Stimulated activated CD4-positive, alpha-beta T cell treated with anti-CD3 and anti-CD28 coated beads, TNF-alpha, amount 100 ng/mL, for 4 hours (primary cell): ENCODE data around the gene NEK4.

ENCODE experiments used
- DNase-seq, 3 experiments: peaks; one replicate each; pipeline ENCODE4 v3.0.0-alpha.2; 2020; ENCODE audit warnings: low read depth in 3 of 3

The NEK4 gene

GRCh38 chr3:52792961-52793695 lies 22.4 kb upstream of the NEK4 start:
- no peak for DNase-seq

- no peak for DNase-seq
These were observed 21.7 kb upstream of the NEK4 start for GRCh38 chr3:52792413-52792812.

DNA sequence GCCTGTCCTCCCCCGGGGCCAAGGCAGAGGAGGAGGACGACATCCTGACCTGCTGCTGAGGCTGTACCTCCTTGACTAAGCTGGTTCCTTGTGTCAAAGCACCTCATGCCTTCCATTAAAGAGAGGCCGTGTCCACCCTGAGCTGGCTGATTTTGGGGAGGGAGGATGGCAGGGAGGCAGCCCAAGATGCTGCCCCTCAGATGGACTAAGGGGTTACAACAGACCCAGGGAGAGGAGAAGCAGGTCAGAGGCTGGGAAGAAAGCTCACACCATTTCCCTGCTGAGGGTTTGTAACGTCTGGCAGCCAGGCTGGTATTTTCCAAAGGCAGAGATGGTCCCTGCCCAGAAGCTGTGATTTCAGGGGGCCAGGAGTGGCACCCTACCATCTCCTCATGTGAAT lies 21.2 kb upstream of the NEK4 start:
- DNase-seq = no peak

DNA sequence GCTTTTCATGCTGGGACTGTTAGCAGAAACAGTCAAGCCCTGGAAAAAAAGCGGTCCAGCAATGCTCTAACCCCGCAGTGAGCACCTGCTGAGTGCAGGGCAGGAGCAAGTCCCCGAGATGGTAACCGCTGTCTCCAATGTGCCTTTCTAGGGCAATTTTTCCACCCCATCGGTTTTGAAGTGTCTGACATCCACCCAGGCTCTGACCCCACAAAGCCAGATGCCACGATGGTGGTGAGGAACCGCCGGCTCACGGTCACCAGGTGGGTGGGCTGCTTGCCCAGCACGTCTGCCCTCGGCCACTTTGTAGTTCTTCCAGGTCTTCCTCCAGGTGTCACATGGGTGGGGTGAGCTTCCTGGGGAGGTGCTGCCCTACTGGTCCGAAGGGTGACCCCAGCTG lies 20.6 kb upstream of the NEK4 start:
- no peak for DNase-seq

DNA sequence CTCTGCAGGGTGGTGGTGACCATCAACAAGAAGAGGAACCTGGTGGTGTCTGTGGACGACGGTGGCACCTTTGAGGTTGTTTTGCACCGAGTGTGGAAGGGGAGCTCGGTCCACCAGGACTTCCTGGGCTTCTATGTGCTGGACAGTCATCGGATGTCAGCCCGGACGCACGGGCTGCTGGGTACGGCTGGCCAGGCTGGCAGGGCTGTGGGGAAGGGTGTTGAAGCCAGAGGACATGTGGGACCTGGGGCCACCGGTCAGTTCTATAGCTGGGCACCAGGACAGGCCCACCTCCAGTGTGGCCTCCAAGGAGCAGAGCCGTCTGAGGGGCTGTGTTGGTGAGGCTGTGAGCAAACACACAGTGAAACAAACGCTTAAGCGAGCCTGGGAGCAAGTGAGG lies 20.0 kb upstream of the NEK4 start:
- no peak for DNase-seq

- DNase-seq = no peak
These were observed 19.6 kb upstream of the NEK4 start for GRCh38 chr3:52790337-52790736.

- DNase-seq = no peak
These were observed 19.0 kb upstream of the NEK4 start for GRCh38 chr3:52789746-52790040.

GRCh38 chr3:52788890-52789745 lies 18.4 kb upstream of the NEK4 start:
- no peak for DNase-seq

DNA sequence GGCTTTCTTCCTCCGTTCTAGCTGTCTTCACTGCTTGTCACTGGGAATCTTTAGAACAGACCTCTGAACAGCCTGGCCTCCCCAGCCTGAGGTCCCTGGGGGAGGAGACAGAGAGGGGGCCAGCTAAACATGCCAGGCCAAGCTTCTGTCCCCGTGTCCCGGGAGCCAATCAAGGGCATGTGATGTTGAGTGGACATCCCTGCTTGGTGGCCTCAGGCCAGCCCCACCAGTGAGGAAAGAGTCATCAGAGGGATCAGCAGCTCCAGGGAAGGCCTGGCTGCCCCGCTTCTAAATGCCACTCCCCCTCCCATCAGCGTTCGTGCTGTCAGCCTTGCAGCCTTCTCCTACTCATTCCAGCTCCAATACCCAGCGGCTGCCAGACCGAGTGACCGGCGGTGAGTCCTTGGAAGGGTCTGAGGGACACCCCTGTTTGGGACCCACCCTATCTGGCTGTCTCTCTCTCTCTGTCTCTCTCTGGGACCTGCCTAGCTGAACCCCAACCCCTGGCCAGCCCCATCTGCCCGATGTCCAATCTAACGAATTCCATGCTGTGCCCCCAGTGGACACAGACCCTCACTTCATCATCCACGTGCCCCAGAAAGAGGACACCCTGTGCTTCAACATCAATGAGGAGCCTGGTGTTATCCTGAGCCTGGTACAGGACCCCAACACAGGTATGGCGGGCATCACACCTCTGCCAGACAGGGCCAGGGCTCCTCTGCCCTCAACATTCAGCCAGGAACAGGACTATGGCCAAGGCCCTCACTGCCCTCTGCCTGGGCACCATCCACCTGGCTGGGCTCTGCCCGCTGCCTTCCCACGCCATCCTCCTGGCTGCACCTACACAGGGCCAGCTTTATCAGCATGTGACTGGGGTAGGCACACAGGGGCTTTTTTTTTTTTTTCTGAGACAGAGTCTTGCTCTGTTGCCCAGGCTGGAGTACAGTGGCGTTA lies 17.2 kb upstream of the NEK4 start:
- DNase-seq = no peak

DNA sequence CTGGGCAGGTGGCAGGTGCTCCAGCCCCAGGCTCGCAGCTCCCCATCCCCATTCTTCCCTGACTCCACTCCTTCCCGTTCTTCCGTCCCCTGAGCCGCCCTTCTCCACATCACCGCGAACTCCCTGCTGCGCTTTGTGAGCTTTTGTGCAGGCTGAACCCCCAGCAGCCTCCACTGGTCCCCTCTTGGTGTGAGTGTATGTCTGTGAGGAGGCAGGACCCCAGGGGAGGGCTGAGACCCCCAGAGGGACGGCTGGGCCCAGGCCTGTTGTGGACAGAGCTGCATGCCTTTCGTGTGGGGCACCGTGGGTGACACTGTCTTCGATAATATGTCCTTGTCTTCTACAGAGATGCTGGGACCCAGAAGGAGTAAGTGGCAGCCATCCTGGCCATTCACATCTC lies 16.5 kb upstream of the NEK4 start:
- no peak for DNase-seq

DNA sequence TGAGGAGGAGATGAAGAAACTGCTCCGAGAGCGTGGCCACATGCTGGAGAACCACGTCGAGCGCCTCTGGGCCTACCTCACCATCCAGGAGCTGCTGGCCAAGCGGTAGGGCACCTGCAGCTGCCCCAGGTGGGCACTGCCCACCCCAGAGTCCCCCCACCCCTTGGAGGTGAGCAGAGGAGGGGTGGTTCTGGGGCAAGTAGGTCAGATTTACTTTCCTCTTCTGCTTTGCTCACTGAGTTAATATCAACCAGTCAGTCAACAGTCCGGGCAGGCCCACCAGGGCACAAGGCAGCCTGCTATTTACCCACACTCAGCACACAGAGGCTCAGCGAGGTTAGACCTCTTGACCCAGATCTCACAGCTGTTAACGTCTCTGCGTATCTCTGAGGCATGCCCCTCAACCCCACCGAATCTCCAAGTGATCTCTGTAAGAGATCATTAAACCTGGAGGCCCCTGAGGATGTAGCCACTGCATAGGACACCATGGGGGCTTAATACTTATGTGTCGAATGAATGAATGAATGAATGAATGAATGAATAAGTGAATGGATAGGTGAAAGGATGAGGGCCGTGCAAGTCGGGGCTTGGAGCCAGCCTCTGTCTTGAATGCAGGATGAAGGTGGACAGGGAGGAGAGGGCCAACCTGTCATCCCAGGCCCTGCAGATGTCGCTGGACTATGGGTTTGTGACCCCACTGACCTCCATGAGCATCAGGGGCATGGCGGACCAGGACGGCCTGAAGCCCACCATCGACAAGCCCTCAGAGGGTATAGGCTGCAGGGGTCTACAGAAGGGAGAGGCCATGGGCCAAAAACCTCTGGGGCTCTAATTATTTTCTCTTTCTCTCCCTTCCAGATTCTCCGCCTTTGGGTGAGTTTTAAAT lies 15.8 kb upstream of the NEK4 start:
- no peak for DNase-seq

GRCh38 chr3:52784931-52785590 lies 14.3 kb upstream of the NEK4 start:
- DNase-seq = no peak

DNA sequence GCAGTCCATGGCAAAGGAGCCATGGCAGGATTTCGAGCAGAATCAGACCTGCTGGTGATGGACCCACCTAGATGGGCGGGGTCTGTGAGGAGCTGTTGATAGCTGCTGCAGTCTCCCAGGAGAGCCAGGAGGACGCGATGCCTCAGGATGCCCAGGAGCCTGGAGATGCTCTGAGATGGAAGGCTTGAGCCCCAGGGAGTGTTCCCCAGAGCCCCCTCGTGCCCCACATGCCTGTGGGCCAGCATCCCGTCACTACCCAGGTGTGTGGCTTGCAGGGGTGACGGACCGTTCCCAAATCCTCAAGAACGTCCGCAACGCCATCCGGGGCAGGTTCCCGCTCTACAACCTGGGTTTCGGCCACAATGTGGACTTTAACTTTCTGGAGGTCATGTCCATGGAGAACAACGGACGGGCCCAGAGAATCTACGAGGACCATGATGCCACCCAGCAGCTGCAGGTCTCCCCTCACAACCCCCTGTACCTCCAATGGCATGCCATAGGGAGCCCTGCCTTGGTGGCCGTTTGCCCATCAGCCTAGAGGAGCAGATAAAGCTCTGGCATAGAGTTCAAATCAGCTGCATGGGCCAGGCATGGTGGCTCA lies 13.4 kb upstream of the NEK4 start:
- DNase-seq = no peak

GRCh38 chr3:52783211-52783555 lies 12.4 kb upstream of the NEK4 start:
- DNase-seq = no peak

DNA sequence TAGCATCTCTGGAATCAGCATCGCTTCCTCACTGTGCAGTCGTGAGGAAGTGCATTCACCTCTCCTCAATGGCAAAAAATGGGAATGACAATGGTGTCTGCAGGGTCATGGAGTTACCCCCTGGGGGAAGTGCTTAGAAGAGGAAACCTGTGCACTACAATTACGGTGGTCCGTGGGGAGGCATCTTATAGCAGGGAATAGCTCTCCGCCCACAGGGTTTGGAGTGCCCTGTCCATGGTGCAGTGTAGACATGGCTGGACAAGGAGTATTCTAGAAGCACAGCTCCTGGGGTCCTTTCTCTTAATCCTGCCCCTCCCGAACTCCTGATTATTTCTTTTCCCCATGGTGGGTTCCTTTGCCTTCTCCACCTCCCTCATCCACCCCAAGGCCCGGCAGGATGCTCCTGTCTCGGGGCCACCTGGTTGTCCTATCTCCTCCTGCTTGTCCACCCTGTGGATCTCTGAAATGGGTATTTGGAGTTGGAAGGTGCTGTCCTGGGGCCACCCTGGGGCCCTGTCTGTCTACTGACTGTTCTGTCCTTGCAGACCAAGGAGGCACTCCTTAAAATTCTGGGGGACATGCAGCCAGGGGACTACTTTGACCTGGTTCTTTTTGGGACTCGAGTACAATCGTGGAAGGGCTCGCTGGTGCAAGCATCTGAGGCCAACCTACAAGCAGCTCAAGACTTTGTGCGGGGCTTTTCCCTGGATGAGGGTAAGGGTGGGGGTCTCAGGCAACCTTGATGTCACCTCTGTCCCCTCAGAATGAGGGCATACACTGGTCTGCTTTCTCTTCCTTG lies 11.9 kb upstream of the NEK4 start:
- no peak for DNase-seq

- DNase-seq = no peak
These were observed 11.0 kb upstream of the NEK4 start for GRCh38 chr3:52781741-52782140.

DNA sequence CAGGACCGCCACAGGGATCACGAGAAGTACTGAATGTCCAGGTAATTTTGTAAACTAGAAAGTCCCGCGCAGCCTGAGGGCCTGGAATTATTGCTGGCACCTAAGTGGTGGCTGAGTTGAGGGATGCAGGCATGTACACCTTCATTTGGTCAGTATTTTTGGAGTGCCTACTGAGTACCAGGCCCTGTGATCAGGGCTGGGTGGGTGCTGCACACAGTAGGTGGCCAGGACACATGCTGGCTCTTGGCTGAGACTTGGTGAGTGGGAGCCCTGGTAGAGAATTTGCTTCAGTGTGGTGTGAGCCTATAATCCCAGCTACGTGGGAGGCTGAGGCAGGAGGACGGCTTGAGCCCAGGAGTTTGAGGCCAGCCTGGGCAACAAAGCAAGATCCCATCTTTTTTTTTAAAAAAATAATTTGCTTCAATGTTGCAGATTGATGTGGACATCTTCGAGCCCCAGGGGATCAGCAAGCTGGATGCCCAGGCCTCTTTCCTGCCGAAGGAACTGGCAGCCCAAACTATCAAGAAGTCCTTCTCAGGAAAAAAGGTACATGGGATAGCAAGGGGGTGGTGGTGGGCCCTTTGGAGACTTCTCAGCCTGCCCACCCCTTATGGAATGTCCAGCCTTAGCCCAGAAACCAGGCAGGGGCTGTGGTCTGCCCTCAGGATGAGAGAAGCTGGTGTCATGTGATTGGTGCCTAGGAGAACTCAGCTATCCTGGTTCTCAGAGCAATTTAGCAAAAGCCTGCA lies 9.3 kb upstream of the NEK4 start:
- no peak for DNase-seq

DNA sequence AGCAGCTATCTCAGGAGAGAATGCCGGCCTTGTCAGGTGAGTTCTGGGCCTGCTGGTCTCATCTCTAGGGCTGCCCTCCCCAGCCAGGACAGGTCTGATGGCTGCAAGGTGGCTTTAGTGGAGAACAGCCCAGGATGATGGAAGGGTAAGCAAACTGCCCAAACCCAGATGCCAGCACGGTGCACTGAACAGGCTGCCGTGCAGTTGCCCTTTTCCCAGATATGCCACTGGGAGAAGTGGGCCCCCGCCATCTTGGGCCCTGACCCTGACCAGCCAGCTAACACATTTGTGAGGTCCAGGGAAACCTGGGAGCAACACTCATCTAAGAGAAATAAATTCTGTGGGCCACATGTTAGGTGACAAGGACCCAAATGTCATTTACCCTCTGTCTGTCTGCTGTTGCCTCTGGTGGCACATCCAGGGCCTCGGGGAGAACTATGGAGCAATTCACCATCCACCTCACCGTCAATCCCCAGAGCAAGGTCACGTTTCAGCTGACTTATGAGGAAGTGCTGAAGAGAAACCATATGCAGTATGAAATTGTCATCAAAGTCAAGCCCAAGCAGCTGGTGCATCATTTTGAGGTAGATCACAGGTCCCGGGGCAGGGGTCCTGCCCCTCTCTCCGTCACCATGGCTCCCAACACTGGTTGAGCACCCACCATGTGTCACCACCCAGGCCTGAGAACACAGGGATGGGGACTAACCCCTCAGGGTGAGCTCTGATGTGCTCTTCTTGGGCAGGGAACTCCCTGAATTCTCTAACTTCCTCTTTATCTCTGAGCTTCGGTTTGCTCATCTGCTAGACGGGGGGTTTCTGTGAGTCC lies 8.5 kb upstream of the NEK4 start:
- DNase-seq = no peak
